T-cell (primary cell): ENCODE results near the gene CA12. TPM values are rescaled to one million over a fixed set of nuclear protein-coding genes. Genes with fewer than 3 reads are reported as not detected.

ENCODE experiments used
- ATAC-seq, 4 experiments: fragments of 200-7000 bp in 3 of 4; fragments of 150-1000 bp in 1 of 4; cut with Tn5 transposase; replicated peaks in 1 of 4; 1 replicate in 3 of 4; 2 replicates in 1 of 4; pipeline ENCODE4 v1.10.0; 2021; ENCODE audit warnings: moderate library complexity in 3 of 4, mild to moderate bottlenecking in 2 of 4, moderate number of reproducible peaks in 1 of 4
- CTCF ChIA-PET, 2 donors: fragments of 300-600 bp; sonication (Branson Sonifier 250); formaldehyde crosslinking; loops; one replicate each; lab custom pipeline; 2022; ENCODE audit warnings: antibody characterized with exemption in 2 of 2; lab: Charles Lee
- POLR2A ChIA-PET, 2 donors: fragments of 300-600 bp; sonication (Branson Sonifier 250); formaldehyde crosslinking; loops; one replicate each; lab custom pipeline; 2022; ENCODE audit warnings: antibody characterized with exemption in 2 of 2; lab: Charles Lee
- DNase-seq, 35 experiments: peaks; one replicate each; pipeline versions ENCODE4 v3.0.0 to v3.0.0-alpha.2; 2013 to 2023
- H3K27ac ChIP-seq: one replicate; pipeline ENCODE4 v1.5.1; 2013; ENCODE audit warnings: low read length
- H3K27me3 ChIP-seq, 2 experiments: replicated peaks in 1 of 2; 1 replicate in 1 of 2; 2 replicates in 1 of 2; pipeline versions ENCODE4 v1.6.1 to v1.7.0; 2013; ENCODE audit warnings: low read length in 1 of 2, mixed read lengths in 1 of 2; ENCODE audit not compliant: control insufficient read depth in 2 of 2, insufficient read depth in 2 of 2; ENCODE audit errors: extremely low read depth in 1 of 2
- H3K36me3 ChIP-seq, 2 donors: 1 replicate in 1 of 2; 2 replicates in 1 of 2; pipeline versions ENCODE4 v1.6.1 to v1.7.0; 2013; ENCODE audit warnings: low read length in 1 of 2; ENCODE audit not compliant: control insufficient read depth in 2 of 2, insufficient read depth in 1 of 2; ENCODE audit errors: extremely low read depth in 1 of 2
- H3K4me1 ChIP-seq, 2 experiments: 1 replicate in 1 of 2; 2 replicates in 1 of 2; pipeline versions ENCODE4 v1.6.1 to v1.7.0; 2013; ENCODE audit warnings: low read length in 2 of 2, mixed read lengths in 1 of 2; ENCODE audit not compliant: insufficient read depth in 2 of 2, control insufficient read depth in 1 of 2; ENCODE audit errors: extremely low read depth in 1 of 2
- H3K4me3 ChIP-seq, 2 donors: 1 replicate in 1 of 2; 2 replicates in 1 of 2; pipeline versions ENCODE4 v1.5.1 to v1.7.0; 2013; ENCODE audit warnings: mild to moderate bottlenecking in 2 of 2, low read length in 1 of 2, moderate library complexity in 1 of 2; ENCODE audit not compliant: control insufficient read depth in 1 of 2; ENCODE audit errors: extremely low read depth in 1 of 2
- H3K9me3 ChIP-seq: 2 replicates; pipeline ENCODE4 v1.7.0; 2013
- H3K27ac Mint-ChIP-seq, 2 donors: one replicate each; pipeline ENCODE4 v1.8.0; 2020 to 2021; ENCODE audit warnings: mild to moderate bottlenecking in 2 of 2, mixed read lengths in 2 of 2
- H3K27me3 Mint-ChIP-seq, 2 donors: one replicate each; pipeline ENCODE4 v1.8.0; 2021 to 2022; ENCODE audit warnings: mixed read lengths in 2 of 2
- H3K36me3 Mint-ChIP-seq: one replicate; pipeline ENCODE4 v1.8.0; 2021; ENCODE audit warnings: mixed read lengths
- H3K4me1 Mint-ChIP-seq, 3 donors: one replicate each; pipeline ENCODE4 v1.8.0; 2020 to 2022; ENCODE audit warnings: mixed read lengths in 3 of 3, mild to moderate bottlenecking in 1 of 3
- H3K4me3 Mint-ChIP-seq, 3 donors: one replicate each; pipeline ENCODE4 v1.8.0; 2020 to 2022; ENCODE audit warnings: mild to moderate bottlenecking in 3 of 3, mixed read lengths in 3 of 3, moderate library complexity in 3 of 3
- H3K9me3 Mint-ChIP-seq, 3 donors: one replicate each; pipeline ENCODE4 v1.8.0; 2020 to 2022; ENCODE audit warnings: mixed read lengths in 3 of 3
- WGBS: methylation state at CpG from one replicate; pipeline ENCODE4 v1.1.5; 2013; ENCODE audit warnings: missing lambda C conversion rate; ENCODE audit not compliant: insufficient coverage; 5-methylcytosine and 5-hydroxymethylcytosine counted together
- total RNA-seq, 35 experiments: library from RNA in 6 of 35; stranded (reverse) in 6 of 35; fragments of 120-200 nt in 1 of 35; gene quantifications; one replicate each; pipeline versions ENCODE4 v1.2.1 to v1.2.4 and lab custom pipeline; 2013 to 2026

The CA12 gene
- total RNA-seq, 5 donors from 2014 or later (not counting 1 experiment from before 2014, with no cell fraction given), result 0.12 to 0.51 (median 0.30) TPM; not detected in 2

DNA sequence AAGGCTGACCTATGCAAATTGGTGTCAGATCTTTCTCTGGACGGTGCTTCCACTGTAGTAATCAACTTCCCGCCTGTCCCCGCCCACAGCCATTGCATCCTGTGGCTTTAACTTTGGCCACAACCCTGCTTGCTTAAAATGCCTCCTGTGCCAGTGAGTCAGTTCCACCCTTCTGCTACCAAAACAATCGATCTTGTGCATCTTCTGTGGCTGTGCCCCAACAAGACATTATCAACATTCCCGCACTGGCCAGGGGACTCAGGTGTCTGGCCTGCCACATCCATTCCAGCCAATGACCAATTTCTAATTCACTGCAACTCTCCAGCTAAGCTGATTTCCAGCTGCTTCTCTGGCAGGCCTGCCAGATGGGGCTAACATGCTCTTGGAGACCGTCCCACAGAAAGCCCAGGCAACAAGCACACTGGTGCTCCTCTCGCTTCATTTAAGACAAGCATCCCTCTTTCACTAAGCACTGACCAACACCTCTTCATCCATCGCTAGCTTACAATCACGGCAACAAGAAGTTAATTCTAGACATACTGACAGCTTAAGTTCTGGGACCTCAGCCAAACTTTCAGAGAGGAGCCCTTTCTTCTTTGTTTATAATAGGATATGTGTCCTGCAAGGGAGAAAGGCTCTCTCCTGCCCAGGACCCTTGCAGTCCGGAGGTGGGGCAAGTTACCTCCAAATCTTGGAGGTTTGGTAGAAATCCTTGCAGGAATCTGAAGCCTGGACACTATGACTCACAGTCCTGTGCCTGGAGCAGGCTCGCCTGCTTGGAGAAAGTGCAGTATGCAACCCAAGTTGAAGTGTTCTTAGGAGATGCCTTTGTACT lies 6.7 kb downstream of the CA12 start:
- peaks cover 0 to 31% of the 10 kb centered on the region in 2 experiments for H3K27me3 ChIP-seq
- no peak overlapping the region for H3K4me3 ChIP-seq
- H3K4me1 ChIP-seq, result peaks cover 0 to 2% of the 10 kb centered on the region in 2 experiments
- WGBS, result 67% methylated on average over 8 of the region's 11 CpGs
- ChIA-PET CTCF (no interaction called here), POLR2A (no interaction called here)
- H3K9me3 ChIP-seq, result no peaks in the 10 kb centered on the region
- no peak overlapping the region for H3K27ac ChIP-seq
- Mint-ChIP-seq H3K9me3 (no peaks in the 10 kb centered on the region), H3K27ac (no peak overlapping the region), H3K4me1 (peaks cover 0 to 7% (median 1%) of the 10 kb centered on the region in 3 donors), H3K4me3 (no peak overlapping the region), H3K27me3 (peaks cover 24% of the 10 kb centered on the region in 2 donors), H3K36me3 (no peaks in the 10 kb centered on the region)
- ATAC-seq (no peak), DNase-seq (no peak)
- H3K36me3 ChIP-seq, result no peaks in the 10 kb centered on the region

DNA sequence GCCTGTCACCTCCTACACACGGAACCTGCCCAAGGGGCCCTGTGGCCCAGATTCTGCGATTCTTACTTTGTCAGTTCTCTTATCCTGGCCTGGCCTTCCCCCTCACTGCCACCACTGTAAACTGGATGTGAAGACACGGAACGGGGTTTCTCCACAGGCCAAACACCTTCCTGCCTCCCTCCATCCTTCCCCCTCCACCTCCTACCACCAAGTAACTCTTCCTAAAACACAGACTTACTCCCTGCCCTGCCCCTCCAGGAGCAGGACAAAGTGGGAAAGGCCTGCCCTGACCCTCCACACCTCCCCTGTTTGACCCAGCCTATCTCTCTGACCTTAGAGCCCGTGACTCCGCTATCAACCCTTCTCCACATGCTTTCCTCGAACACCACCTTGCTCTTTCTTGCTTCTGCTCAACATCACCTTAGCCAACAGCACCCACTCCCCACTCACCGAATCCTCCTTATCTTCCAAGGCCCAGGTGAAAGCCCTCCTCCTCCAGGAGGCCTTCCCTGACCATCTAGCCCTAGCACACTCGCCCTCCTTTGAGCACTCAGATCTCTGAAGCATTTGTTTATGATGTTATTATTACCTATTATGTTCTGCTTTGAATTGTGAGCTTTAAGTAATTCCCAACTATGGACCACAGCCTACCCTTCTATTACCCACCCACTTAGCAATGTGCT lies 7.6 kb downstream of the CA12 start:
- no peak for DNase-seq

DNA sequence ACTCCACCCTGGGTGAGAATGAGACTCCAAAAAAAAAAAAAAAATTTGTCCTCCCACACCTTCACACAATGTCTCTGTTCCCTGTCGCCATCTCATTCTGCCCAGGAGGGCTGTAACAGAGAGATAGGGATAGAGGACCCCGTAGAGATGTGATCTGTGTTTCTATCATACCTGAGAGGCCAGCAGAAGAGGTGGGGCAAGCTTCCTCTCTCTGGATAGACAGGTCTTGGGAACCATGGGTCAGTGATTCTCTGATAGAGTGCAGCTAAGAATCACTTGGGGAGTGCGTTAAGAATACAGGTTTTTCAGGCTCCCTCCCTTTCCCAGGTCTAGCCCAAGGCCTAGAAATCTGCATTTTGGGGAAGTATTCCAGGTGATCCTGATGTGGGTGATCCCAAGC lies 8.3 kb downstream of the CA12 start:
- Mint-ChIP-seq H3K4me3 (no peak overlapping the region), H3K27ac (no peak overlapping the region), H3K27me3 (peaks cover 11 to 13% of the 10 kb centered on the region in 2 donors), H3K9me3 (no peaks in the 10 kb centered on the region), H3K4me1 (peaks cover 0 to 7% (median 1%) of the 10 kb centered on the region in 3 donors), H3K36me3 (no peaks in the 10 kb centered on the region)
- ATAC-seq (no peak), DNase-seq (no peak)
- no CpG with 5 or more reads among the region's 3 CpGs for WGBS
- ChIA-PET POLR2A (interaction anchor here in 1 of 2 donors (0.7 kb wide), 1 partner anchor 268 kb away, joined by 5 read pairs; no protein-coding TSS in a partner anchor), CTCF (interaction anchor here in 1 of 2 donors (0.7 kb wide), 1 partner anchor 311 kb away, joined by 3 read pairs; no protein-coding TSS in a partner anchor)
- Histone ChIP-seq H3K27ac (no peak overlapping the region), H3K4me1 (peaks cover 0 to 2% of the 10 kb centered on the region in 2 experiments), H3K9me3 (no peaks in the 10 kb centered on the region), H3K4me3 (no peak overlapping the region), H3K27me3 (peaks cover 0 to 19% of the 10 kb centered on the region in 2 experiments), H3K36me3 (no peaks in the 10 kb centered on the region)

More for the DNA sequence above, 7.6 kb downstream of the CA12 start:
- Histone ChIP-seq H3K9me3 (no peaks in the 10 kb centered on the region), H3K36me3 (no peaks in the 10 kb centered on the region), H3K27me3 (peaks cover 0 to 23% of the 10 kb centered on the region in 2 experiments), H3K27ac (no peak overlapping the region), H3K4me1 (peaks cover 0 to 2% of the 10 kb centered on the region in 2 experiments), H3K4me3 (no peak overlapping the region)
- Mint-ChIP-seq H3K27me3 (peaks cover 18% of the 10 kb centered on the region in 2 donors), H3K4me1 (peaks cover 0 to 7% (median 1%) of the 10 kb centered on the region in 3 donors), H3K9me3 (no peaks in the 10 kb centered on the region), H3K27ac (no peak overlapping the region), H3K4me3 (no peak overlapping the region), H3K36me3 (no peaks in the 10 kb centered on the region)
- 85% methylated on average over 8 of the region's 9 CpGs for WGBS
- ATAC-seq, result no peak
- CTCF ChIA-PET, result no interaction called here
- POLR2A ChIA-PET, result no interaction called here

- ChIA-PET CTCF (interaction anchor here in 1 of 2 donors (0.7 kb wide), 1 partner anchor 310 kb away, joined by 3 read pairs; no protein-coding TSS in a partner anchor), POLR2A (interaction anchor here in 1 of 2 donors (0.5 to 0.7 kb wide), 2 partner anchors 20 to 268 kb away, joined by 4 to 5 read pairs; no protein-coding TSS in a partner anchor)
- WGBS, result 90% methylated on average over 5 of the region's 5 CpGs
- peaks cover 0 to 2% of the 10 kb centered on the region in 2 experiments for H3K4me1 ChIP-seq
- DNase-seq, result no peak
- H3K27me3 ChIP-seq, result peaks cover 0 to 16% of the 10 kb centered on the region in 2 experiments
- no peaks in the 10 kb centered on the region for H3K9me3 Mint-ChIP-seq
- H3K4me3 Mint-ChIP-seq, result no peak overlapping the region
- no peak overlapping the region for H3K27ac Mint-ChIP-seq
- ATAC-seq, result no peak
- peaks cover 9% of the 10 kb centered on the region in 2 donors for H3K27me3 Mint-ChIP-seq
- H3K27ac ChIP-seq, result no peak overlapping the region
- H3K36me3 Mint-ChIP-seq, result no peaks in the 10 kb centered on the region
- H3K4me3 ChIP-seq, result no peak overlapping the region
- H3K36me3 ChIP-seq, result no peaks in the 10 kb centered on the region
- peaks cover 0 to 7% (median 1%) of the 10 kb centered on the region in 3 donors for H3K4me1 Mint-ChIP-seq
- H3K9me3 ChIP-seq, result no peaks in the 10 kb centered on the region
These were observed 8.9 kb downstream of the CA12 start for GRCh38 chr15:63372753-63373152.

DNA sequence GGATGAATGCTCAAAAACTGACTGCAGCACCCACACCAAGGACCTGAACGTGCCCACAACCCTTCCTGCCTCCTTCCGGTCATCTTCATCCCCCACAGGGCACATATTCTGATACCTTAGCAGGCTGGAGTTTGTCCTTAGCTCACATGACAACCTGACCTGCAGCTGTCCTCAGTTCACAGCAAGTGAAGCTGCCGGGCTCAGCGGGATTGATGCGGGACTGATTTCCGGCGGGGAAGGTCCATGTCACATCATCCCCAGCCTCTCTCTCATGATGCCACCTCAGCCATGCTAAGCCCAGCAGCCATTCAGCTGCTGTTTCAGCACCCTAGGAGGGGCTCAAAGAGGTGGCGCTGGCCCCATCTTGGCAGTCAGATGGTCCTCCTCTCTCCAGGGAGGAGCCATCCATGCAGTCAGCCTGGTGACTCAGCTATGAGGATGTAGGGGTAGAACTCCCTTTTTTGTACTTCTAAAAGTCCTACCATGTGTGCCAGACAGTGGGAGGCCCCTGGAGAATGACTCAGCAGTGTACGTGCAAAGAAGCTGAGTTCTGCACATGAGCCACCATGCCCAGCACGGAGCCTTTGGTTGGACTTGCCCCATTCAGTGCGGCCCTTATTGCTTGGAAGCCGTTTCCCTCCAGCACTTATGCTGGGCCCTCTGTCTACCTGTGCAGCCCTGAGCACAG lies 9.5 kb downstream of the CA12 start:
- WGBS, result 79% methylated on average over 10 of the region's 12 CpGs
- no peaks in the 10 kb centered on the region for H3K9me3 ChIP-seq
- ATAC-seq (no peak), DNase-seq (no peak)
- Mint-ChIP-seq H3K36me3 (no peaks in the 10 kb centered on the region), H3K9me3 (no peaks in the 10 kb centered on the region), H3K4me1 (peaks cover 0 to 7% (median 1%) of the 10 kb centered on the region in 3 donors), H3K4me3 (no peak overlapping the region), H3K27ac (no peak overlapping the region), H3K27me3 (peaks cover 4 to 6% of the 10 kb centered on the region in 2 donors)
- ChIA-PET CTCF (no interaction called here), POLR2A (interaction anchor here in 1 of 2 donors (0.5 to 0.6 kb wide), 3 partner anchors 17 to 22 kb away, joined by 3 to 4 read pairs (median 3); no protein-coding TSS in a partner anchor)
- H3K36me3 ChIP-seq, result no peaks in the 10 kb centered on the region
- peaks cover 0 to 16% of the 10 kb centered on the region in 2 experiments for H3K27me3 ChIP-seq
- peaks cover 0 to 2% of the 10 kb centered on the region in 2 experiments for H3K4me1 ChIP-seq
- no peak overlapping the region for H3K4me3 ChIP-seq
- H3K27ac ChIP-seq, result no peak overlapping the region
